Mucosa of stomach (tissue), 1 donor: Measurements from ENCODE around the gene TRIM63.
"Not testable (repeated sequence)": the region's sequence is repeated elsewhere in the genome, so short reads cannot be mapped to it uniquely, and the experiment has no call there.

Experiments
- H3K27me3 ChIP-seq: one replicate; pipeline ENCODE4 v1.7.0; 2013; ENCODE audit warnings: mild to moderate bottlenecking, low read length; ENCODE audit not compliant: control insufficient read depth, insufficient read depth
- H3K36me3 ChIP-seq: one replicate; pipeline ENCODE4 v1.7.0; 2013; ENCODE audit warnings: low read length; ENCODE audit not compliant: control insufficient read depth, insufficient read depth
- H3K4me1 ChIP-seq: one replicate; pipeline ENCODE4 v1.7.0; 2013; ENCODE audit warnings: mild to moderate bottlenecking, low read length; ENCODE audit not compliant: control insufficient read depth, insufficient read depth
- H3K4me3 ChIP-seq: one replicate; pipeline ENCODE4 v1.7.0; 2013; ENCODE audit warnings: low read length
- H3K9ac ChIP-seq: one replicate; pipeline ENCODE4 v1.7.0; 2013; ENCODE audit warnings: mild to moderate bottlenecking, low read length, moderate library complexity
- H3K9me3 ChIP-seq: one replicate; pipeline ENCODE4 v1.7.0; 2013; ENCODE audit warnings: mild to moderate bottlenecking, low read length, moderate library complexity; ENCODE audit not compliant: control insufficient read depth
- donor health status: Pancreatic carcinoma.

The TRIM63 gene

GRCh38 chr1:26098602-26099001 lies 31.2 kb upstream of the TRIM63 start:
- Histone ChIP-seq H3K36me3 (no peaks in the 10 kb centered on the region), H3K4me1 (peaks cover 7% of the 10 kb centered on the region), H3K9me3 (no peaks in the 10 kb centered on the region), H3K27me3 (no peaks in the 10 kb centered on the region), H3K4me3 (no peak overlapping the region), H3K9ac (no peak overlapping the region)

GRCh38 chr1:26097696-26098095 lies 30.3 kb upstream of the TRIM63 start:
- Histone ChIP-seq H3K4me1 (peaks cover 7% of the 10 kb centered on the region), H3K9ac (no peak overlapping the region), H3K4me3 (no peak overlapping the region), H3K27me3 (no peaks in the 10 kb centered on the region), H3K9me3 (no peaks in the 10 kb centered on the region), H3K36me3 (no peaks in the 10 kb centered on the region)

GRCh38 chr1:26096471-26096870 lies 29.0 kb upstream of the TRIM63 start:
- Histone ChIP-seq H3K4me3 (no peak overlapping the region), H3K36me3 (no peaks in the 10 kb centered on the region), H3K4me1 (peaks cover 7% of the 10 kb centered on the region), H3K9me3 (no peaks in the 10 kb centered on the region), H3K9ac (no peak overlapping the region), H3K27me3 (no peaks in the 10 kb centered on the region)

- H3K9me3 ChIP-seq: no peaks in the 10 kb centered on the region
- H3K27me3 ChIP-seq: no peaks in the 10 kb centered on the region
- peaks cover 7% of the 10 kb centered on the region for H3K4me1 ChIP-seq
- no peak overlapping the region for H3K9ac ChIP-seq
- H3K4me3 ChIP-seq: no peak overlapping the region
- no peaks in the 10 kb centered on the region for H3K36me3 ChIP-seq
Measured at GRCh38 chr1:26094677-26095383, 27.4 kb upstream of the TRIM63 start.

- H3K27me3 ChIP-seq: no peaks in the 10 kb centered on the region
- no peaks in the 10 kb centered on the region for H3K9me3 ChIP-seq
- no peaks in the 10 kb centered on the region for H3K36me3 ChIP-seq
- H3K4me1 ChIP-seq: peaks cover 7% of the 10 kb centered on the region
- H3K9ac ChIP-seq: no peak overlapping the region
- H3K4me3 ChIP-seq: no peak overlapping the region
Measured at GRCh38 chr1:26094076-26094669, 26.7 kb upstream of the TRIM63 start.

GRCh38 chr1:26093569-26093968 lies 26.1 kb upstream of the TRIM63 start:
- H3K9me3 ChIP-seq, H3K4me1 ChIP-seq, H3K36me3 ChIP-seq, H3K27me3 ChIP-seq, H3K9ac ChIP-seq, H3K4me3 ChIP-seq: not testable (repeated sequence)

- H3K4me3 ChIP-seq: no peak overlapping the region
- H3K9ac ChIP-seq: no peak overlapping the region
- peaks cover 7% of the 10 kb centered on the region for H3K4me1 ChIP-seq
- H3K27me3 ChIP-seq: no peaks in the 10 kb centered on the region
- H3K9me3 ChIP-seq: no peaks in the 10 kb centered on the region
- H3K36me3 ChIP-seq: no peaks in the 10 kb centered on the region
Measured at GRCh38 chr1:26092422-26092821, 25.0 kb upstream of the TRIM63 start.

- Histone ChIP-seq H3K36me3 (no peaks in the 10 kb centered on the region), H3K9ac (no peak overlapping the region), H3K9me3 (no peaks in the 10 kb centered on the region), H3K27me3 (no peaks in the 10 kb centered on the region), H3K4me3 (no peak overlapping the region), H3K4me1 (peaks cover 7% of the 10 kb centered on the region)
Measured at GRCh38 chr1:26090893-26091292, 23.5 kb upstream of the TRIM63 start.

- H3K9ac ChIP-seq: no peak overlapping the region
- no peaks in the 10 kb centered on the region for H3K27me3 ChIP-seq
- no peaks in the 10 kb centered on the region for H3K9me3 ChIP-seq
- H3K4me3 ChIP-seq: no peak overlapping the region
- H3K36me3 ChIP-seq: no peaks in the 10 kb centered on the region
- peaks cover 5% of the 10 kb centered on the region for H3K4me1 ChIP-seq
Measured at GRCh38 chr1:26089125-26089524, 21.7 kb upstream of the TRIM63 start.

- Histone ChIP-seq H3K36me3 (no peaks in the 10 kb centered on the region), H3K9me3 (no peaks in the 10 kb centered on the region), H3K9ac (no peak overlapping the region), H3K27me3 (no peaks in the 10 kb centered on the region), H3K4me3 (no peak overlapping the region), H3K4me1 (no peaks in the 10 kb centered on the region)
Measured at GRCh38 chr1:26084844-26085243, 17.4 kb upstream of the TRIM63 start.

GRCh38 chr1:26084091-26084561 lies 16.7 kb upstream of the TRIM63 start:
- no peak overlapping the region for H3K4me3 ChIP-seq
- no peaks in the 10 kb centered on the region for H3K9me3 ChIP-seq
- no peaks in the 10 kb centered on the region for H3K36me3 ChIP-seq
- no peak overlapping the region for H3K9ac ChIP-seq
- H3K27me3 ChIP-seq: no peaks in the 10 kb centered on the region
- H3K4me1 ChIP-seq: peaks cover 3% of the 10 kb centered on the region

GRCh38 chr1:26083208-26083607 lies 15.8 kb upstream of the TRIM63 start:
- H3K4me3 ChIP-seq: no peak overlapping the region
- no peak overlapping the region for H3K9ac ChIP-seq

More at GRCh38 chr1:26083208-26083607, 15.8 kb upstream of the TRIM63 start:
- H3K4me1 ChIP-seq: peaks cover 13% of the 10 kb centered on the region
- H3K9me3 ChIP-seq: no peaks in the 10 kb centered on the region
- no peaks in the 10 kb centered on the region for H3K27me3 ChIP-seq
- no peaks in the 10 kb centered on the region for H3K36me3 ChIP-seq
